Measurements from ENCODE around the gene NUP98. TPM values are rescaled to one million over a fixed set of nuclear protein-coding genes. Genes with fewer than 3 reads are reported as not detected.
"Not testable (repeated sequence)": the region's sequence is repeated elsewhere in the genome, so short reads cannot be mapped to it uniquely, and the experiment has no call there.

The NUP98 gene
- total RNA-seq, 2 experiments from 2014 or later: 102 to 115 TPM

DNA sequence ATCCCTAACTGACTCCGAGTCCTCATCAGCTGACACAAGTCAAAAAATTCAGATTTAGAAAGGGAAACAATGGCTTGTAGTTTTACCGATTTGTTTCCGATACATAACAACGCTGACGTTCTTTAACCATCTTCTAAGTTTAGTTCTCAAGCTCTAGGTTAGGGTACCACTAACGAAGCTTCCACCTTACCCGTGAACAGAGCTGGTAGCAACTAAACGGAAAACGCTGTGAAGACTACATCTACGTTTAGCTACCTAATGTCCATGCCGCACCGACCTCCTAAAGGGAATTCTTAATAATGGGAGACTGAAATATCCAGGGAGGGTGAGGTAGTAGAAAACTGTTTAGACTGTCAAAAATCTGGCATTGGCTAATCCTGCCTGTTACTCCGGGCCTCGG, 1.0 kb downstream of the NUP98 start:
- Histone ChIP-seq H3K4me2 (ENCODE audit: low read length) (peak overlapping the region; percentile 95), H3K9me2 (ENCODE audit: insufficient read depth, low read length) (no peaks in the 10 kb centered on the region), H3K9me3 (ENCODE audit: low read length) (no peaks in the 10 kb centered on the region), H3K4me3 (ENCODE audit: low read depth, low read length, poor library complexity, severe bottlenecking) (peak overlapping the region; percentile 93), H3K27ac (ENCODE audit: low read depth, low read length, poor library complexity, severe bottlenecking) (peak overlapping the region; percentile 55), H3K4me1 (ENCODE audit: insufficient read depth, low read length, poor library complexity, severe bottlenecking) (peaks cover 29% of the 10 kb centered on the region), H4K20me1 (ENCODE audit: insufficient read depth, low read length) (peaks cover 14% of the 10 kb centered on the region), H3K79me2 (ENCODE audit: insufficient read depth, low read depth, low read length) (peaks cover 59% of the 10 kb centered on the region), H2AFZ (ENCODE audit: low read length) (no peak overlapping the region), H3K36me3 (ENCODE audit: insufficient read depth, low read length) (peaks cover 51% of the 10 kb centered on the region)
- DNase-seq (ENCODE audit: low spot score): peak; percentile 14
- intact Hi-C loops (cut with micrococcal nuclease; ENCODE audit: unreplicated experiment): no loop called here
- CTCF ChIA-PET (ENCODE audit: unreplicated experiment): no interaction called here
- no TSS peak for BruUV-seq (replicated peaks)
- TF ChIP-seq, protein P1, sequence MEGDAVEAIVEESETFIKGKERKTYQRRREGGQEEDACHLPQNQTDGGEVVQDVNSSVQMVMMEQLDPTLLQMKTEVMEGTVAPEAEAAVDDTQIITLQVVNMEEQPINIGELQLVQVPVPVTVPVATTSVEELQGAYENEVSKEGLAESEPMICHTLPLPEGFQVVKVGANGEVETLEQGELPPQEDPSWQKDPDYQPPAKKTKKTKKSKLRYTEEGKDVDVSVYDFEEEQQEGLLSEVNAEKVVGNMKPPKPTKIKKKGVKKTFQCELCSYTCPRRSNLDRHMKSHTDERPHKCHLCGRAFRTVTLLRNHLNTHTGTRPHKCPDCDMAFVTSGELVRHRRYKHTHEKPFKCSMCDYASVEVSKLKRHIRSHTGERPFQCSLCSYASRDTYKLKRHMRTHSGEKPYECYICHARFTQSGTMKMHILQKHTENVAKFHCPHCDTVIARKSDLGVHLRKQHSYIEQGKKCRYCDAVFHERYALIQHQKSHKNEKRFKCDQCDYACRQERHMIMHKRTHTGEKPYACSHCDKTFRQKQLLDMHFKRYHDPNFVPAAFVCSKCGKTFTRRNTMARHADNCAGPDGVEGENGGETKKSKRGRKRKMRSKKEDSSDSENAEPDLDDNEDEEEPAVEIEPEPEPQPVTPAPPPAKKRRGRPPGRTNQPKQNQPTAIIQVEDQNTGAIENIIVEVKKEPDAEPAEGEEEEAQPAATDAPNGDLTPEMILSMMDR (conservative IDR thresholded peaks at IDR 0.05; ENCODE audit: low read length): no peak
- POLR2A ChIA-PET: interaction anchor here (1.0 to 1.5 kb wide), 3 partner anchors 13 to 297 kb away, joined by 3 to 7 read pairs (median 3); no protein-coding TSS in a partner anchor

DNA sequence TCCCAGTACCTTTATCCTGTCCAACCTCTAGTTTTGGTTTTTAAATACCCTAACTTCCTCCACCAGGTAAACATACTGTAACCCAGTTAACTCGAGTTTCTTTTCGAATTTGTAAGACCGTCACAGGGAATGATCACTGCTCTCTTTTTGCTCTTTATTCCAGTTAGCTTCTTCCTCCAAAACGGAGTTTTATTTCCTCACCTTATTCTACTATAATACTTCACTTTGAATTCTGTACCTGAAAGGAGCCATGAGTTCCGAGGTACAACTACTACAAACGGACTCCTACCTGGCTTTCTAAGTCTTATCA, 1.4 kb downstream of the NUP98 start:
- H2AFZ ChIP-seq (ENCODE audit: low read length): no peak overlapping the region
- ChIA-PET POLR2A (interaction anchor here (0.8 to 1.5 kb wide), 5 partner anchors 12 to 298 kb away, joined by 3 to 7 read pairs (median 3); no protein-coding TSS in a partner anchor), CTCF (ENCODE audit: unreplicated experiment) (no interaction called here)
- H3K9me3 ChIP-seq (ENCODE audit: low read length): no peaks in the 10 kb centered on the region
- no peaks in the 10 kb centered on the region for H3K9me2 ChIP-seq (ENCODE audit: insufficient read depth, low read length)
- TF ChIP-seq, protein P1 (conservative IDR thresholded peaks at IDR 0.05; ENCODE audit: low read length): no peak
- TF ChIP-seq EZH2phosphoT487 (IDR thresholded peaks at IDR 0.05; ENCODE audit: borderline replicate concordance, low read depth, low read length): no peak
- peaks cover 55% of the 10 kb centered on the region for H3K36me3 ChIP-seq (ENCODE audit: insufficient read depth, low read length)
- no peak overlapping the region for H3K27ac ChIP-seq (ENCODE audit: low read depth, low read length, poor library complexity, severe bottlenecking)
- H4K20me1 ChIP-seq (ENCODE audit: insufficient read depth, low read length): peaks cover 14% of the 10 kb centered on the region
- intact Hi-C loops (cut with micrococcal nuclease; ENCODE audit: unreplicated experiment): no loop called here
- H3K4me2 ChIP-seq (ENCODE audit: low read length): peak overlapping the region; percentile 95
- H3K4me3 ChIP-seq (ENCODE audit: low read depth, low read length, poor library complexity, severe bottlenecking): peak overlapping the region; percentile 93
- H3K4me1 ChIP-seq (ENCODE audit: insufficient read depth, low read length, poor library complexity, severe bottlenecking): peaks cover 29% of the 10 kb centered on the region
- H3K79me2 ChIP-seq (ENCODE audit: insufficient read depth, low read depth, low read length): peaks cover 63% of the 10 kb centered on the region
- DNase-seq (ENCODE audit: low spot score): no peak
- BruUV-seq (replicated peaks): TSS peak; percentile 75

DNA sequence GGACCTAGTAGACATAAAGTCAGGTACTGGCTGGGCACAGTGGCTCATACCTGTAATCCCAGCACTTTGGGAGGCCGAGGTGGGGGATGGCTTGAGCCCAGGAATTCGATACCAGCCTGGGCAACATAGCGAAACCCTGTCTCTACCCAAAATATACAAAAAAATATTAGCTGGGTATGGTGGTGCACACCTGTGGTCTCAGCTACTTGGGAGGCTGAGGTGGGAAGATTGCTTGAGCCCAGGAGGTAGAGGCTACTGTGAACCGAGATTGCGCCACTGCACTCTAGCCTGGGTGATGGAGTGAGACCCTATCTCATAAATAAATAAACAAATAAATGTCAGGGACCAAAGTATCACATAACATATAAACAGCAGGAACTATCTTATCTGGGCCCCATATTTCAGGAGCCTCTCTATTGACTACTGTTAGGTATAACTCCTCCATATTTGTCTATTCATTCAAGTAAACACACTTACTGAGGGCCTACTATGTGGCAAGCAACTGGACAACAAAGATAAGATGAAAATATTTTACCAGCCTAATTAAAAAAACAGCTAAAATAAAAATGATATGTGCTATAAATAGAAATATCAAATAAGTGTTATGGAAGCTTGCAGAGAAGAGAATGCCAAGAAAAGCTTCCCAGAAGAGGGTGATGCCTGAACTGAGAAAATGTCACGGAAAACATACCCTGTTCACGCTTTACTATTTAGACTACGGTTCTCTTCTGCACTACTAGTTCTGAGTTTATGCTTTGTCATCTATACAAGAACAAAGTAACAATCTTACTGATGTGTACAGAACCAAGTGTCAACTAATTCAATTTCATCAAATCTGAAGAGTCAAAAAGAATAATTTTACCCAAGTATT, 2.0 kb downstream of the NUP98 start:
- intact Hi-C loops (cut with micrococcal nuclease; ENCODE audit: unreplicated experiment): no loop called here
- Histone ChIP-seq H3K4me2 (ENCODE audit: low read length) (peak overlapping the region; percentile 95), H2AFZ (ENCODE audit: low read length) (no peak overlapping the region), H4K20me1 (ENCODE audit: insufficient read depth, low read length) (peaks cover 15% of the 10 kb centered on the region), H3K9me2 (ENCODE audit: insufficient read depth, low read length) (no peaks in the 10 kb centered on the region), H3K79me2 (ENCODE audit: insufficient read depth, low read depth, low read length) (peaks cover 69% of the 10 kb centered on the region), H3K27ac (ENCODE audit: low read depth, low read length, poor library complexity, severe bottlenecking) (no peak overlapping the region), H3K4me3 (ENCODE audit: low read depth, low read length, poor library complexity, severe bottlenecking) (peak overlapping the region; percentile 93), H3K9me3 (ENCODE audit: low read length) (no peaks in the 10 kb centered on the region), H3K4me1 (ENCODE audit: insufficient read depth, low read length, poor library complexity, severe bottlenecking) (peaks cover 29% of the 10 kb centered on the region), H3K36me3 (ENCODE audit: insufficient read depth, low read length) (peaks cover 61% of the 10 kb centered on the region)
- ChIA-PET CTCF (ENCODE audit: unreplicated experiment) (no interaction called here), POLR2A (interaction anchor here (0.8 to 1.5 kb wide), 5 partner anchors 12 to 298 kb away, joined by 3 to 7 read pairs (median 3); no protein-coding TSS in a partner anchor)
- TF ChIP-seq, protein P1 (conservative IDR thresholded peaks at IDR 0.05; ENCODE audit: low read length): no peak
- BruUV-seq (replicated peaks): no TSS peak
- no peak for DNase-seq (ENCODE audit: low spot score)

DNA sequence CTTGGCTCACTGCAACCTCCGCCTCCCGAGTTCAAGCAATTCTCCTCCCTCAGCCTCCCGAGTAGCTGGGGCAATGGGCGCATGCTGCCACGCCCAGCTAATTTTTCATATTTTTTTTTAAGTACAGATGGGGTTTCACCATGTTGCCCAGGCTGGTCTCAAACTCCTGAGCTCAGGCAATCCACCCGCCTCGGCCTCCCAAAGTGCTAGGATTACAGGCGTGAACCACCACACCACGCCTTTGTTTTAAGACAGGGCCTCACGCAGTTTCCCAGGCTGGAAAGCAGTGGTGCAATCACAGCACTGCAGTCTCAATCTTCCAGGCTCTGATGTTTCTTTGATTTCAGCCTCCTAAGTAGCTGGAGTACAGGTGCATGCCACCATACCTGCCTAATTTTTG, 3.0 kb downstream of the NUP98 start:
- Histone ChIP-seq H4K20me1 (ENCODE audit: insufficient read depth, low read length) (peaks cover 19% of the 10 kb centered on the region), H3K4me2 (ENCODE audit: low read length) (peak overlapping the region; percentile 95; the same call in 1 of the 2 replicates), H3K36me3 (ENCODE audit: insufficient read depth, low read length) (peaks cover 70% of the 10 kb centered on the region), H3K79me2 (ENCODE audit: insufficient read depth, low read depth, low read length) (peaks cover 79% of the 10 kb centered on the region), H3K4me1 (ENCODE audit: insufficient read depth, low read length, poor library complexity, severe bottlenecking) (peaks cover 29% of the 10 kb centered on the region)
- H2AFZ ChIP-seq (ENCODE audit: low read length); CTCF ChIA-PET (ENCODE audit: unreplicated experiment); BruUV-seq (replicated peaks); DNase-seq (ENCODE audit: low spot score); H3K9me2 ChIP-seq (ENCODE audit: insufficient read depth, low read length); POLR2A ChIA-PET; H3K27ac ChIP-seq (ENCODE audit: low read depth, low read length, poor library complexity, severe bottlenecking); H3K9me3 ChIP-seq (ENCODE audit: low read length); H3K4me3 ChIP-seq (ENCODE audit: low read depth, low read length, poor library complexity, severe bottlenecking); intact Hi-C loops (cut with micrococcal nuclease; ENCODE audit: unreplicated experiment): not testable (repeated sequence)

All from OCI-LY7 (cell line).